KOPT-K1 (cell line): ENCODE data around the gene RXFP1.

ENCODE experiments used
- H3K27ac ChIP-seq: fragments of 200-600 bp; sonication (generic); 2 replicates; pipeline ENCODE4 v1.5.1; 2016; ENCODE audit warnings: antibody characterized with exemption, mild to moderate bottlenecking, low read depth, low read length; ENCODE audit not compliant: poor library complexity, severe bottlenecking
- H3K36me3 ChIP-seq: fragments of 200-600 bp; sonication (generic); 2 replicates; pipeline ENCODE4 v1.5.1; 2017; ENCODE audit warnings: antibody characterized with exemption, mild to moderate bottlenecking, low read length, moderate library complexity; ENCODE audit not compliant: insufficient read depth
- H3K9me3 ChIP-seq: fragments of 200-600 bp; sonication (generic); 2 replicates; pipeline ENCODE4 v1.5.1; 2017; ENCODE audit warnings: antibody characterized with exemption, low read length, mild to moderate bottlenecking; ENCODE audit not compliant: insufficient read depth, poor library complexity, severe bottlenecking

RXFP1 gene

DNA sequence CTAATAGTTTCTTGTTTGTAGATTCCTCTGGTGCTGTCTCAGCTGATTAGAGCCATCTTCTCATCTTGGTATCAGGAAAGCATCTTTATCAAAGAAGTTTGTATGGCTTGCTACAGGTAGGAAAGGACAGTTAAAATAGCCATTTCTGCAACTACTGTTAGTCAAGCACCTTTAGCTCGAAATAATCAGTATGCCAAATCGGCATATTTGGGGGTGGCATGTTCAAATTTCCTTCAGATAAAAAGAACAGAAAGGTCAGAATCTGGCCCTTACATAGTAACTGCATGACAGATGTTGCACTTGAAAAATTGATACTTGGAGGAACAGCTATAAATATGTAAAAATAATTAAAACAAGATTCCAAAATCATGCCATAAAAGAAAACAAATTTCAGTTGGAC lies 145.2 kb downstream of the RXFP1 start:
- H3K9me3 ChIP-seq: no peaks in the 10 kb centered on the region
- no peak overlapping the region for H3K27ac ChIP-seq
- H3K36me3 ChIP-seq: peaks cover 38% of the 10 kb centered on the region

- no peak overlapping the region for H3K27ac ChIP-seq
- peaks cover 38% of the 10 kb centered on the region for H3K36me3 ChIP-seq
- H3K9me3 ChIP-seq: no peaks in the 10 kb centered on the region
These were observed 146.0 kb downstream of the RXFP1 start for GRCh38 chr4:158667651-158668198.

GRCh38 chr4:158669310-158669709 lies 147.6 kb downstream of the RXFP1 start:
- Histone ChIP-seq H3K9me3 (no peaks in the 10 kb centered on the region), H3K36me3 (peaks cover 38% of the 10 kb centered on the region), H3K27ac (no peak overlapping the region)

GRCh38 chr4:158670975-158671664 lies 149.4 kb downstream of the RXFP1 start:
- peak overlapping the region; percentile 90 for H3K27ac ChIP-seq
- no peaks in the 10 kb centered on the region for H3K9me3 ChIP-seq
- peaks cover 23% of the 10 kb centered on the region for H3K36me3 ChIP-seq

DNA sequence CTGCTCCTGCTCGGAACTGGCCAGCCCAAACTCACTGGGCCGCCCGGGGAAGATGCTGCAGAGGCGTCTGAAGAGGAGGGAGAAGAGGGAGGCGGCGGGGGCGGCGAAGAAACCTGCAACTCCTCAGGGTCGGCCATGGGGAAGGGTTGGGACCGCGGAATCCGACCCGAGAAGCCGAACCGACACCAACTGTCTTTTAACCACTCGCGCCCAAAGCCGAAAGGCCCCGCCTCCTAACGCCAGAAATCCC lies 149.9 kb downstream of the RXFP1 start, which contains the start of gene C4orf46:
Gene C4orf46 (minus strand): TSS at position 223 of the 250 bp plus-strand sequence. CDS start 86 bp downstream, at position 137.
- Histone ChIP-seq H3K27ac (peak within 1 kb of the TSS; percentile 90), H3K36me3 (peaks cover 18% of the 10 kb centered on the region), H3K9me3 (no peaks in the 10 kb centered on the region)

GRCh38 chr4:158671915-158672806 lies 150.5 kb downstream of the RXFP1 start, which contains the start of gene ETFDH:
ETFDH (plus strand) TSS chr4:158672296; CDS start chr4:158672457, 161 bp downstream.
- Histone ChIP-seq H3K36me3 (peaks cover 12% of the 10 kb centered on the region), H3K27ac (peak within 1 kb of the TSS; percentile 90), H3K9me3 (no peaks in the 10 kb centered on the region)

GRCh38 chr4:158673633-158674032 lies 152.0 kb downstream of the RXFP1 start:
- H3K27ac ChIP-seq: no peak overlapping the region

GRCh38 chr4:158676076-158676475 lies 154.4 kb downstream of the RXFP1 start:
- no peak overlapping the region for H3K27ac ChIP-seq
- no peaks in the 10 kb centered on the region for H3K36me3 ChIP-seq
- no peaks in the 10 kb centered on the region for H3K9me3 ChIP-seq

More at GRCh38 chr4:158673633-158674032, 152.0 kb downstream of the RXFP1 start:
- H3K9me3 ChIP-seq: no peaks in the 10 kb centered on the region
- peaks cover 6% of the 10 kb centered on the region for H3K36me3 ChIP-seq

- H3K9me3 ChIP-seq: no peaks in the 10 kb centered on the region
- H3K27ac ChIP-seq: no peak overlapping the region
- H3K36me3 ChIP-seq: no peaks in the 10 kb centered on the region; the same call in 1 of the 2 replicates
These were observed 157.1 kb downstream of the RXFP1 start for GRCh38 chr4:158678767-158679166.

GRCh38 chr4:158681629-158682028 lies 159.9 kb downstream of the RXFP1 start:
- H3K36me3 ChIP-seq: no peaks in the 10 kb centered on the region; the same call in 1 of the 2 replicates
- no peaks in the 10 kb centered on the region for H3K9me3 ChIP-seq
- H3K27ac ChIP-seq: no peak overlapping the region

DNA sequence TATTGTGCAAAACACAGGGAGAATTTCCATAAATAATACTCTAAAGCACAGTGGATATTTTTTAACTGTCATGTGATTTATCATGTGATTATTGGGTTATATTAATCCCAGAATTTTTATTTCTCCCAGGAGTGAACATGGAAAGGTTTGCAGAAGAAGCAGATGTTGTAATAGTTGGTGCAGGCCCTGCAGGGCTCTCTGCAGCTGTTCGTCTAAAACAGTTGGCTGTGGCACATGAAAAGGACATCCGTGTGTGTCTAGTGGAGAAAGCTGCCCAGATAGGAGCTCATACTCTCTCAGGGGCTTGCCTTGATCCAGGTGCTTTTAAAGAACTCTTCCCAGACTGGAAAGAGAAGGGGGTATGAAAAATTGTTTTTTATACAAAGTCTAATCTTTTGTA lies 160.4 kb downstream of the RXFP1 start:
- Histone ChIP-seq H3K27ac (no peak overlapping the region), H3K36me3 (peaks cover 3% of the 10 kb centered on the region), H3K9me3 (no peaks in the 10 kb centered on the region)

- no peak overlapping the region for H3K27ac ChIP-seq
These were observed 167.1 kb downstream of the RXFP1 start for GRCh38 chr4:158688813-158689212.

More at GRCh38 chr4:158688813-158689212, 167.1 kb downstream of the RXFP1 start:
- Histone ChIP-seq H3K36me3 (peaks cover 6% of the 10 kb centered on the region; the same call in 1 of the 2 replicates), H3K9me3 (no peaks in the 10 kb centered on the region)
